OCI-LY3 (cell line): Measurements from ENCODE around the gene CRYBA2.

Experiments used
- CTCF ChIP-seq: fragments of 200-600, 300-600 bp; sonication (generic); IDR thresholded peaks from 2 replicates; pipeline ENCODE4 v1.5.1; 2014; ENCODE audit warnings: antibody characterized with exemption, low read length, low read depth
- EZH2phosphoT487 ChIP-seq: fragments of 200-600 bp; shearing (Covaris generic); IDR thresholded peaks from 2 replicates; pipeline ENCODE4 v1.6.1; 2018; ENCODE audit warnings: antibody characterized with exemption, mixed run types, low read depth

DNA sequence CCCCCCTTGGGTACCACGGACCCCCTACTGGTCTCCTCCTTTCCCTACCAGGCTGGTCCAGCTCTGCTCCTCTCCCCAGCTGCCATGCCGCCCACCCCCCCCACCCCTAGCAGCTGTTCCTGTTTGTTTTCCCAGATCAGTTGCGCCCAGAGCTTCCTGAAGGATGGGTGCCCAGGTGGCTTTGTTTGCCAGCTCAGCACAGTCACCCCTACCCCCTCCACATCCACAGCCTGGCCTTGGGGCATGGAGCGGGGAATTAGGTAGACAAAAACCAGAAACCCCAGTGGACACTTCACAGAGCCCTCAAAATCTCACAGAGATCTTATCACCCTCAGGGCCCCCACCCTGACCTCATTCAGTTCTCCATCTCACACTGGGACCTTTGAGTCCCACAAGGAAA, 3.7 kb upstream of the CRYBA2 start:
- TF ChIP-seq CTCF (no peak), EZH2phosphoT487 (no peak)
